ENCODE data around the gene NRXN3. TPM values are rescaled to one million over a fixed set of nuclear protein-coding genes. Genes with fewer than 3 reads are reported as not detected.

The NRXN3 gene
- total and polyA plus RNA-seq, 2 of the 4 experiments (the other 2 are of a cell fraction), result 4.8 to 25.1 TPM

GRCh38 chr14:79783041-79783440 lies 1612.9 kb downstream of the NRXN3 start:
- H2BK120ac ChIP-seq (ENCODE audit: low read depth, low read length), result no peak overlapping the region
- no peak overlapping the region for H4K8ac ChIP-seq (ENCODE audit: low read depth in 2 of 2, low read length in 2 of 2)
- no CpG with 5 or more reads among the region's 4 CpGs for WGBS, 2 experiments (ENCODE audit: extremely low coverage in 2 of 2, insufficient read length in 1 of 2)
- no peak overlapping the region for H3K27ac ChIP-seq (ENCODE audit: insufficient read depth, low read length)
- H2AK9ac ChIP-seq (replicated peaks; ENCODE audit: low read depth, low read length, poor library complexity), result no peak overlapping the region
- no peak for TF ChIP-seq FOS (IDR thresholded peaks at IDR 0.05; ENCODE audit: low read depth, low read length)
- no peak for TF ChIP-seq CTCF (conservative IDR thresholded peaks at IDR 0.05; ENCODE audit: low read depth, low read length)
- TF ChIP-seq RFX5 (IDR thresholded peaks at IDR 0.05; ENCODE audit: low read depth, low read length), result no peak
- TF ChIP-seq CEBPB (IDR thresholded peaks at IDR 0.05; ENCODE audit: low read depth, low read length), result no peak
- no peak for TF ChIP-seq POLR2A (IDR thresholded peaks at IDR 0.05; ENCODE audit: low read depth, low read length)
- TF ChIP-seq, protein P1, sequence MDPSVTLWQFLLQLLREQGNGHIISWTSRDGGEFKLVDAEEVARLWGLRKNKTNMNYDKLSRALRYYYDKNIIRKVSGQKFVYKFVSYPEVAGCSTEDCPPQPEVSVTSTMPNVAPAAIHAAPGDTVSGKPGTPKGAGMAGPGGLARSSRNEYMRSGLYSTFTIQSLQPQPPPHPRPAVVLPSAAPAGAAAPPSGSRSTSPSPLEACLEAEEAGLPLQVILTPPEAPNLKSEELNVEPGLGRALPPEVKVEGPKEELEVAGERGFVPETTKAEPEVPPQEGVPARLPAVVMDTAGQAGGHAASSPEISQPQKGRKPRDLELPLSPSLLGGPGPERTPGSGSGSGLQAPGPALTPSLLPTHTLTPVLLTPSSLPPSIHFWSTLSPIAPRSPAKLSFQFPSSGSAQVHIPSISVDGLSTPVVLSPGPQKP (IDR thresholded peaks at IDR 0.05; ENCODE audit: borderline replicate concordance, low read depth, low read length), result no peak
- no peak for TF ChIP-seq CHD1 (IDR thresholded peaks at IDR 0.05; ENCODE audit: low read depth, low read length)
- no peak for TF ChIP-seq MAFK (IDR thresholded peaks at IDR 0.05; ENCODE audit: low read depth, low read length)
- TF ChIP-seq NFE2L2 (IDR thresholded peaks at IDR 0.05; ENCODE audit: low read depth, low read length), result no peak
- no peak for TF ChIP-seq MXI1 (IDR thresholded peaks at IDR 0.05; ENCODE audit: borderline replicate concordance, low read depth, low read length)
- H3K79me1 ChIP-seq (ENCODE audit: low read depth in 1 of 2, low read length in 2 of 2), result no peaks in the 10 kb centered on the region
- no peaks in the 10 kb centered on the region for H3K9me3 ChIP-seq (ENCODE audit: control insufficient read depth, insufficient read depth, low read length)
- no peak overlapping the region for H2BK5ac ChIP-seq (ENCODE audit: low read depth, low read length, poor library complexity, severe bottlenecking)
- no peak overlapping the region for H3K18ac ChIP-seq (ENCODE audit: low read depth, low read length)
- ChIA-PET CTCF (interaction anchor here (1.6 kb wide), 1 partner anchor 14 kb away, joined by 4 read pairs; no protein-coding TSS in a partner anchor), POLR2A (ENCODE audit: unreplicated experiment) (interaction anchor here (0.6 kb wide), 1 partner anchor 43 kb away, joined by 4 read pairs; no protein-coding TSS in a partner anchor)
- in situ Hi-C loops (cut with MboI; ENCODE audit: low sequenced_read_pairs) (no loop called here), dilution Hi-C loops (cut with HindIII; ENCODE audit: low sequenced_read_pairs, unreplicated experiment) (no loop called here), intact Hi-C loops (cut with micrococcal nuclease) (no loop called here)
- H4K91ac ChIP-seq (ENCODE audit: insufficient read depth, low read depth, low read length), result no peak overlapping the region
- no peak overlapping the region for H2BK20ac ChIP-seq (ENCODE audit: low read depth, low read length)
- H2AFZ ChIP-seq (replicated peaks; ENCODE audit: low read length, poor library complexity), result no peak overlapping the region
- ATAC-seq (ENCODE audit: low read depth) (no peak), DNase-seq (no peak)
- no peaks in the 10 kb centered on the region for H3K36me3 ChIP-seq (ENCODE audit: control insufficient read depth, insufficient read depth, low read length)
- BruUV-seq (replicated peaks), result no TSS peak
- H3K4me3 ChIP-seq (ENCODE audit: insufficient read depth, low read depth, low read length), result no peak overlapping the region
- H3K27me3 ChIP-seq (ENCODE audit: control insufficient read depth, insufficient read depth, low read length), result no peaks in the 10 kb centered on the region
- H3K9me1 ChIP-seq (ENCODE audit: insufficient read depth, low read length), result no peaks in the 10 kb centered on the region
- no peak overlapping the region for H3K56ac ChIP-seq (ENCODE audit: extremely low read depth, insufficient read depth, low read length)
- H3K4ac ChIP-seq (ENCODE audit: low read depth, low read length), result no peak overlapping the region
- no peak overlapping the region for H2AK5ac ChIP-seq (ENCODE audit: low read depth, low read length)
- H3K14ac ChIP-seq (replicated peaks; ENCODE audit: low read depth, low read length), result no peak overlapping the region
- no peak overlapping the region for H4K5ac ChIP-seq (ENCODE audit: low read depth, low read length)
- H3K9ac ChIP-seq (ENCODE audit: low read depth, low read length), result no peak overlapping the region
- H3K23ac ChIP-seq (ENCODE audit: low read depth, low read length), result no peak overlapping the region
- no peaks in the 10 kb centered on the region for H3K4me1 ChIP-seq (ENCODE audit: control insufficient read depth, insufficient read depth, low read length)
- H2BK15ac ChIP-seq (ENCODE audit: low read depth, low read length), result no peak overlapping the region
- H4K20me1 ChIP-seq (ENCODE audit: insufficient read depth, low read length), result no peaks in the 10 kb centered on the region
- H3K4me2 ChIP-seq (ENCODE audit: low read depth, low read length), result no peak overlapping the region

All from IMR-90 (cell line).